ENCODE measurements around the gene H2AZ1. TPM values are rescaled to one million over a fixed set of nuclear protein-coding genes. Genes with fewer than 3 reads are reported as not detected.
"Not testable (repeated sequence)": the region's sequence is repeated elsewhere in the genome, so short reads cannot be mapped to it uniquely, and the experiment has no call there.

The H2AZ1 gene
- total RNA-seq, 1 donor from 2014 or later, result 322 TPM

DNA sequence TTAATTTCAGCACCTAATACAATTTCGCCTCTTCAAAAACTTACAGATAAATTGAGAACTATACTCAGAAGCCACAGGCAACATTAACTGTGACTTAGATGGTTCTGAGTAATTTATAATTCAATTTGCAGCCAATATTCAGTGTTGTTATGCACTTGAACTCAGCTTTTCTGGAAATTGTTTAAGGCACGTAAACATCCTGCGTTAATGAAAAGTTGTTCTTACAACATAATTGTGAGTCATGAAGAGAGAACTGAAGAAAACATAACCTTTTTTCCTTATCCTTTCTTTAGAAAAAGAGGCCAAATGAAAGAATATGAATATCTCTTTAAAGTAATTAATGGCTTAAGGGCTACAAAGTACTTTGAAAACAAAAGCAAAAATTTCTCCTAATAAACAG, 16.6 kb upstream of the H2AZ1 start:
- Mint-ChIP-seq H3K27me3 (no peaks in the 10 kb centered on the region), H3K4me1 (ENCODE audit: low read depth) (no peaks in the 10 kb centered on the region), H3K9me3 (ENCODE audit: low read depth) (no peaks in the 10 kb centered on the region), H3K4me3 (ENCODE audit: low read depth) (no peak overlapping the region), H3K36me3 (ENCODE audit: insufficient read depth) (no peaks in the 10 kb centered on the region), H3K27ac (no peak overlapping the region)
- TF ChIP-seq, protein P1, sequence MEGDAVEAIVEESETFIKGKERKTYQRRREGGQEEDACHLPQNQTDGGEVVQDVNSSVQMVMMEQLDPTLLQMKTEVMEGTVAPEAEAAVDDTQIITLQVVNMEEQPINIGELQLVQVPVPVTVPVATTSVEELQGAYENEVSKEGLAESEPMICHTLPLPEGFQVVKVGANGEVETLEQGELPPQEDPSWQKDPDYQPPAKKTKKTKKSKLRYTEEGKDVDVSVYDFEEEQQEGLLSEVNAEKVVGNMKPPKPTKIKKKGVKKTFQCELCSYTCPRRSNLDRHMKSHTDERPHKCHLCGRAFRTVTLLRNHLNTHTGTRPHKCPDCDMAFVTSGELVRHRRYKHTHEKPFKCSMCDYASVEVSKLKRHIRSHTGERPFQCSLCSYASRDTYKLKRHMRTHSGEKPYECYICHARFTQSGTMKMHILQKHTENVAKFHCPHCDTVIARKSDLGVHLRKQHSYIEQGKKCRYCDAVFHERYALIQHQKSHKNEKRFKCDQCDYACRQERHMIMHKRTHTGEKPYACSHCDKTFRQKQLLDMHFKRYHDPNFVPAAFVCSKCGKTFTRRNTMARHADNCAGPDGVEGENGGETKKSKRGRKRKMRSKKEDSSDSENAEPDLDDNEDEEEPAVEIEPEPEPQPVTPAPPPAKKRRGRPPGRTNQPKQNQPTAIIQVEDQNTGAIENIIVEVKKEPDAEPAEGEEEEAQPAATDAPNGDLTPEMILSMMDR (IDR thresholded peaks at IDR 0.05; ENCODE audit: unreplicated experiment), result no peak
- DNase-seq (ENCODE audit: low spot score, unreplicated experiment), result no peak

DNA sequence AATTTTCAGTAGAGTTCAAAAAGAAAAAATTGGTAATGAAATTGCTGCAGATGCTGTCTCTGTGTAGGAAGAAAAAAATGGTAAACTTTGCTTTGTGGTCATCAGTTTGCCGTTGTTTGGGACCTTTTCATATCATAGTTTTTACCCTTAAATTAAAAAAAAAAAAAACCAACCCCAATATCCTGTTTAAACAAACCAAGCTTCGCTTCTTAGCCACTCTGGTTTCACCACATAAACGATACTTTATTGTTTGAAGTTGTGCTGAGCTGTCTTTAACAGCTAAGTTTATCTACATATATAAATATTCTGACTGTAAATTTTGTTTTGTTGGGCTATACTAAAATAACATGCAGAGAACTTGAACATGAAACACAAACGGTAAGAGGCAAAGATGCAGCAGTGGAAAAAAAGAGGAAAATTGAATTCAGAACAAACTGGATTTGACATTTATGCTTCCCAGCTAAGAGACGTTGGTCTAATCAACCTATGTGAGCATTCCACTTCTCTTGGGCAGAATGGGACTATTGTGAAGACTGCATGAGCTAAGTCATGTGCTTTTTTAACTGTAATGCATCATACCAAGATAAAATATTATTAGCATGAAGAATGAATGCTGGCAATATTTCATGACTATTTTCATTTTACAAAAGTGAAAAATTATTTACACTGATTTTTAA, 15.7 kb upstream of the H2AZ1 start:
- Mint-ChIP-seq H3K4me3 (ENCODE audit: low read depth) (no peak overlapping the region), H3K36me3 (ENCODE audit: insufficient read depth) (no peaks in the 10 kb centered on the region), H3K27ac (no peak overlapping the region), H3K27me3 (no peaks in the 10 kb centered on the region), H3K4me1 (ENCODE audit: low read depth) (no peaks in the 10 kb centered on the region), H3K9me3 (ENCODE audit: low read depth) (no peaks in the 10 kb centered on the region)
- TF ChIP-seq, protein P1 (IDR thresholded peaks at IDR 0.05; ENCODE audit: unreplicated experiment), result no peak
- DNase-seq (ENCODE audit: low spot score, unreplicated experiment), result no peak

DNA sequence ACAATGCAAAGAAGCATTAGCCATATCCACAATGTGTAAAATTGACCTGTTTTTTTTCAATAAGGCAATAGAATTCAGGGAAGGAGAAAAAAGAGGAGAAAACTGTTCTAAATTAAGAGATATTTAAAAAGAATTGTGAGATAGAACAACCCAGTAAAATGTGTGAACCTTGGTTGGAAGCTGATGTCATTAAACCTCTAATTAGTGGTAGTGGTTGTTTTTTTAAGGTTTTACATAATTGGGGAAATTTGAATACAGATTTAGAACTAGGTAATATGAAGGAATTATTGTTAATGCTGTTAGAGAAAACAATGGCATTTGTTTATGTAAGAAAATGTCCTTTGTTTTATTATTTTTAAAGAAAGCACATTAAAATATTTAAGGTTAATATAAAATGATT, 15.1 kb upstream of the H2AZ1 start:
- no peak overlapping the region for H3K4me3 Mint-ChIP-seq (ENCODE audit: low read depth)
- H3K9me3 Mint-ChIP-seq (ENCODE audit: low read depth), result no peaks in the 10 kb centered on the region
- H3K27me3 Mint-ChIP-seq, result no peaks in the 10 kb centered on the region
- TF ChIP-seq, protein P1 (IDR thresholded peaks at IDR 0.05; ENCODE audit: unreplicated experiment), result no peak
- no peak for DNase-seq (ENCODE audit: low spot score, unreplicated experiment)
- no peaks in the 10 kb centered on the region for H3K36me3 Mint-ChIP-seq (ENCODE audit: insufficient read depth)
- no peaks in the 10 kb centered on the region for H3K4me1 Mint-ChIP-seq (ENCODE audit: low read depth)
- no peak overlapping the region for H3K27ac Mint-ChIP-seq

DNA sequence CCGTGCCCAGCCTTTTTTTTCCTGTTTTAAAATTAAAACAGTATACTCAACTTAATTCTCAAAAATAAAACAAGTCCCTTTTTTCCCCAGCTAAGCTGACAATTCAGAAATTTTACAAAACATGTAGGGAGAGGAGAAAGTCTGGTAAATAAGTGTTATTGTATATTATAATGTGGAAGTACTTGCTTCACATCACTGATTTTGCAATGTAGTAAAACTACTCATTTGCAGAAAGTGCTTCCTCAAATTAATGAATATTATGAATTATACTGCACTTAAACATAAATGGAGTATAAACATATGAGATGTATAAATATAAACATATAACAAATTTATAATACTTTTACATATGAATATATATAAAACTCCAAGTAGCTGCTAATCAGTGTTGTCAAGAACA, 11.6 kb upstream of the H2AZ1 start:
- TF ChIP-seq, protein P1 (IDR thresholded peaks at IDR 0.05; ENCODE audit: unreplicated experiment), result no peak

DNA sequence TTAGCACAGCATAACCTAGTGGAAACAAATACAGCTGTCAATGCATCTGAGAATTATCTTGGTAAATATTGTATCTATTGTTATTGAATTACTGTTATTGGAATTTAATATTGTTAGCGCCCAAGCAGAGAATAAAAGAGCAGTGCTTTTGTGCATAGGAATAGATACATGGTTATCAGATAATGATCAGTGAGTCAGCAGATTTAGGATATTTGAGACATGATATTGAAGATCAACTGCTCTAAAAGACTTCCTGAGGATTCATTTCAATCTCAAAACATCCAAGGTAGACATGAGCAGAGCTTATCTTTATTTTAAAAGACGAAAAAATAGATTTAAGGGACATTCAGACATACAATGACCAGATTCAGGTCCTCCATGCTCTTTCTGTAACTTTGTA, 10.6 kb upstream of the H2AZ1 start:
- Mint-ChIP-seq H3K9me3 (ENCODE audit: low read depth) (peaks cover 6% of the 10 kb centered on the region), H3K36me3 (ENCODE audit: insufficient read depth) (peaks cover 2% of the 10 kb centered on the region), H3K4me1 (ENCODE audit: low read depth) (no peaks in the 10 kb centered on the region), H3K4me3 (ENCODE audit: low read depth) (no peak overlapping the region), H3K27ac (no peak overlapping the region), H3K27me3 (no peaks in the 10 kb centered on the region)
- TF ChIP-seq, protein P1 (IDR thresholded peaks at IDR 0.05; ENCODE audit: unreplicated experiment), result no peak
- no peak for DNase-seq (ENCODE audit: low spot score, unreplicated experiment)

More for the DNA sequence above, 11.6 kb upstream of the H2AZ1 start:
- Mint-ChIP-seq H3K27ac (no peak overlapping the region), H3K4me3 (ENCODE audit: low read depth) (no peak overlapping the region), H3K36me3 (ENCODE audit: insufficient read depth) (peaks cover 2% of the 10 kb centered on the region), H3K9me3 (ENCODE audit: low read depth) (peaks cover 6% of the 10 kb centered on the region), H3K27me3 (no peaks in the 10 kb centered on the region), H3K4me1 (ENCODE audit: low read depth) (no peaks in the 10 kb centered on the region)
- no peak for DNase-seq (ENCODE audit: low spot score, unreplicated experiment)

DNA sequence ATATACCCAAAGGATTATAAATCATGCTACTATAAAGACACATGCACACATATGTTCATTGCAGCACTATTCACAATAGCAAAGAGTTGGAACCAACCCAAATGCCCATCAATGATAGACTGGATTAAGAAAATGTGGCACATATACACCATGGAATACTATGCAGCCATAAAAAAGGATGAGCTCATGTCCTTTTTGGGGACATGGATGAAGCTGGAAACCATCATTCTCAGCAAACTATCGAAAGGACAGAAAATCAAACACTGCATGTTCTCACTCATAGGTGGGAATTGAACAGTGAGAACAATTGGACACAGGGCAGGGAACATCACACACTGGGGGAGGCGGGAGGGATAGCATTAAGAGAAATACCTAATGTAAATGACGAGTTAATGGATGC, 8.1 kb upstream of the H2AZ1 start:
- H3K9me3 Mint-ChIP-seq (ENCODE audit: low read depth); H3K27ac Mint-ChIP-seq; DNase-seq (ENCODE audit: low spot score, unreplicated experiment); H3K36me3 Mint-ChIP-seq (ENCODE audit: insufficient read depth); H3K4me1 Mint-ChIP-seq (ENCODE audit: low read depth); H3K27me3 Mint-ChIP-seq; H3K4me3 Mint-ChIP-seq (ENCODE audit: low read depth): not testable (repeated sequence)
